GM19452 (cell line): ENCODE data around the gene GBGT1.
"Not testable (repeated sequence)": the region's sequence is repeated elsewhere in the genome, so short reads cannot be mapped to it uniquely, and the experiment has no call there.

Experiments used
- ATAC-seq: cut with Tn5 transposase; IDR thresholded peaks from one replicate; pipeline ENCODE4 v1.9.1; 2021; ENCODE audit not compliant: unreplicated experiment

The GBGT1 gene

GRCh38 chr9:133163504-133164172 lies at the start of gene GBGT1:
Gene GBGT1, minus strand, starts transcription at chr9:133163914. Its CDS starts 1,502 bp downstream, at chr9:133162412.
- ATAC-seq, result no peak

- ATAC-seq, result no peak
Observed at GRCh38 chr9:133210609-133211008, 46.9 kb upstream of the GBGT1 start.

GRCh38 chr9:133210202-133210532 lies 46.5 kb upstream of the GBGT1 start:
- no peak for ATAC-seq

GRCh38 chr9:133209327-133210201 lies 45.9 kb upstream of the GBGT1 start:
- ATAC-seq, result not testable (repeated sequence)

GRCh38 chr9:133208880-133209300 lies 45.2 kb upstream of the GBGT1 start, which contains the start of gene OBP2B:
Gene OBP2B, minus strand, starts transcription at chr9:133209250. Its CDS starts 51 bp downstream, at chr9:133209199.
- not testable (repeated sequence) for ATAC-seq

GRCh38 chr9:133208171-133208879 lies 44.6 kb upstream of the GBGT1 start:
- ATAC-seq, result not testable (repeated sequence)

- no peak for ATAC-seq
Observed at GRCh38 chr9:133207540-133208170, 43.9 kb upstream of the GBGT1 start.

- ATAC-seq, result no peak
Observed at GRCh38 chr9:133207021-133207531, 43.4 kb upstream of the GBGT1 start.

- no peak for ATAC-seq
Observed at GRCh38 chr9:133205996-133206931, 42.5 kb upstream of the GBGT1 start.

GRCh38 chr9:133205481-133205887 lies 41.8 kb upstream of the GBGT1 start:
- ATAC-seq, result not testable (repeated sequence)

- ATAC-seq, result no peak
Observed at GRCh38 chr9:133204993-133205336, 41.3 kb upstream of the GBGT1 start.

- no peak for ATAC-seq
Observed at GRCh38 chr9:133204335-133204992, 40.8 kb upstream of the GBGT1 start.

- ATAC-seq, result no peak
Observed at GRCh38 chr9:133203506-133204075, 39.9 kb upstream of the GBGT1 start.

GRCh38 chr9:133202688-133203453 lies 39.2 kb upstream of the GBGT1 start:
- ATAC-seq, result no peak

GRCh38 chr9:133202145-133202513 lies 38.4 kb upstream of the GBGT1 start:
- ATAC-seq, result no peak

GRCh38 chr9:133201424-133202144 lies 37.9 kb upstream of the GBGT1 start:
- ATAC-seq, result no peak

GRCh38 chr9:133200631-133201030 lies 36.9 kb upstream of the GBGT1 start:
- ATAC-seq, result no peak
